ENCODE measurements around the gene ERBB2. TPM values are rescaled to one million over a fixed set of nuclear protein-coding genes. Genes with fewer than 3 reads are reported as not detected.

Gene ERBB2
- total and polyA plus RNA-seq, 9 of the 15 experiments (the other 6 are each of a cell fraction or from before 2014, with no cell fraction given): 0.74 to 5.6 (median 3.3) TPM

GRCh38 chr17:39659279-39660010 is 40.4 kb upstream of the ERBB2 start:
- Histone ChIP-seq H4K20me1 (replicated peaks; ENCODE audit: control insufficient read depth, insufficient read depth, low read length) (no peaks in the 10 kb centered on the region), H3K36me3 (ENCODE audit: control insufficient read depth, insufficient read depth, low read length) (peaks cover 78% of the 10 kb centered on the region; the same call in 2 of the 3 replicates), H3K4me3 (no peak overlapping the region), H3K9ac (ENCODE audit: insufficient read depth in 1 of 2, low read depth in 2 of 2, low read length in 2 of 2) (peak overlapping the region in 1 of 2 experiments; percentile 70; a peak in 2 of 4 replicates), H3K4me2 (ENCODE audit: insufficient read depth, low read length) (no peak overlapping the region), H3K27me3 (ENCODE audit: control insufficient read depth in 2 of 2, insufficient read depth in 2 of 2, low read length in 2 of 2) (no peaks in the 10 kb centered on the region), H2AFZ (ENCODE audit: low read depth, low read length) (no peak overlapping the region), H3K4me1 (replicated peaks in 1 of 2; ENCODE audit: control insufficient read depth in 2 of 2, insufficient read depth in 2 of 2, low read length in 2 of 2) (peaks cover 7 to 51% of the 10 kb centered on the region in 2 experiments; a peak in 4 of 5 replicates), H3K9me1 (ENCODE audit: control insufficient read depth, insufficient read depth, low read length) (no peaks in the 10 kb centered on the region), H3K27ac (ENCODE audit: extremely low read depth, low read depth, low read length) (no peak overlapping the region), H3K9me3 (replicated peaks; ENCODE audit: control insufficient read depth, insufficient read depth, low read depth, low read length) (no peaks in the 10 kb centered on the region), H3K79me2 (ENCODE audit: control insufficient read depth, insufficient read depth, low read length) (peaks cover 4% of the 10 kb centered on the region)
- ATAC-seq (no peak), DNase-seq (ENCODE audit: extremely low read depth in 1 of 4, low spot score in 3 of 4) (no peak), FAIRE-seq (no peak)
- in situ Hi-C loops (cut with MboI) (no loop called here), intact Hi-C loops (cut with micrococcal nuclease) (no loop called here)
- CTCF ChIA-PET (ENCODE audit: low intra/inter-chr PET ratio): no interaction called here
- POLR2A ChIA-PET: interaction anchor here (1.2 kb wide), 1 partner anchor 9 kb away, joined by 5 read pairs; no protein-coding TSS in a partner anchor
- no peak for TF ChIP-seq SNAPC5 (CRISPR knock-in tag; IDR thresholded peaks at IDR 0.05)
- TF ChIP-seq, protein P1, sequence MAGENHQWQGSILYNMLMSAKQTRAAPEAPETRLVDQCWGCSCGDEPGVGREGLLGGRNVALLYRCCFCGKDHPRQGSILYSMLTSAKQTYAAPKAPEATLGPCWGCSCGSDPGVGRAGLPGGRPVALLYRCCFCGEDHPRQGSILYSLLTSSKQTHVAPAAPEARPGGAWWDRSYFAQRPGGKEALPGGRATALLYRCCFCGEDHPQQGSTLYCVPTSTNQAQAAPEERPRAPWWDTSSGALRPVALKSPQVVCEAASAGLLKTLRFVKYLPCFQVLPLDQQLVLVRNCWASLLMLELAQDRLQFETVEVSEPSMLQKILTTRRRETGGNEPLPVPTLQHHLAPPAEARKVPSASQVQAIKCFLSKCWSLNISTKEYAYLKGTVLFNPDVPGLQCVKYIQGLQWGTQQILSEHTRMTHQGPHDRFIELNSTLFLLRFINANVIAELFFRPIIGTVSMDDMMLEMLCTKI (IDR thresholded peaks at IDR 0.05; ENCODE audit: partially characterized antibody): no peak
- TF ChIP-seq NR4A1 (CRISPR knock-in tag; IDR thresholded peaks at IDR 0.05): no peak
- no peak for TF ChIP-seq NR4A1 (tag; IDR thresholded peaks at IDR 0.05)
- WGBS (ENCODE audit: insufficient coverage, low coverage, missing lambda C conversion rate): 79% methylated on average over 7 of the region's 15 CpGs
- no TSS peak for BruUV-seq (replicated peaks)
